DND-41 (cell line): ENCODE results near the gene CLEC17A.

Source experiments
- CTCF ChIP-seq: IDR thresholded peaks from 2 replicates; pipeline ENCODE4 v1.5.1; 2012; ENCODE audit warnings: borderline replicate concordance, low read length, moderate library complexity, mild to moderate bottlenecking; ENCODE audit not compliant: poor library complexity, severe bottlenecking; ENCODE audit errors: extremely low read depth
- EZH2 ChIP-seq: IDR thresholded peaks from 3 replicates; pipeline ENCODE4 v1.6.1; 2012; ENCODE audit warnings: borderline replicate concordance, low read depth, mild to moderate bottlenecking, moderate library complexity, low read length, inconsistent platforms; ENCODE audit not compliant: severe bottlenecking

- TF ChIP-seq EZH2 (no peak), CTCF (no peak)
Measured at GRCh38 chr19:14629557-14629956, 46.7 kb downstream of the CLEC17A start.
